Measurements from ENCODE around the gene SLC25A39.

DNA sequence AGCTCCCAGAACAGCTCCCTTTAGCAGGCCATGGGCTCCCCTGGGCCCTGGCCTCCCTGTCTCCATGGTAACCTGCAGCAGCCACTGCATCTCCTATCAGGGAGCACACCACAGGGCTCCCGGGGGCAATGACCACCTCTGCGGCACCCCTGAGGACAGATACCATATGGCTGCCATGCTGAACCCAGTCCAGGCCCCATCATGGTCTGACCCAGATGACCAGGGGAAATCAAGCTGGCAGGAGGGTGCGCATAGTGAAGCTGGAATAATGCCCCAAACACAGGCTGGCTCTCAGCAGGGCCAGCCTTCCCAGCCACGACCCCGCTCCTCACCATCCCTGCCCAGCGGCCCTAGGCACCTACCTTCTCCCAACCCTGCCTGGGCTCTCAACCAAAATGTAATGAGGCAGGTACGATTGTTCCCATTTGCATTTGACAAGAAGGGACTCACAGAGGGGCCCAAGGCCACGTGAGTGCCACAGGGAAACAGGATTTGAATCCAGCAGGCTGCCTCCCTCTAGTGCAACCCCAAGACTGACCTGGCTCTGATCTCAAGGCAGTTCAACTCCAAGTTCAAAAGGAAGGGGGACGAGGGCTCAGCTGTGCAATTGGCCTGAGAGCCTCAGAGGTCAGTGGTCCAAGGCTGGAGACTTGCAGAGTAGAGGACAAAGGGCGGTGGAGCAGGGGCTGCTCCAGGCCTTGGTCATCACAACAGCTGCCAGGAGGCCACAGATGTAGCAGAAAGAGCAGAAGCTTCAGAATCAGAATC lies 13.8 kb downstream of the SLC25A39 start:
- TF ChIP-seq CTCF (IDR thresholded peaks at IDR 0.05) (no peak), POLR2A (IDR thresholded peaks at IDR 0.05) (no peak)

Measured in body of pancreas (tissue), 4 donors.